ENCODE results near the gene MID1.

DNA sequence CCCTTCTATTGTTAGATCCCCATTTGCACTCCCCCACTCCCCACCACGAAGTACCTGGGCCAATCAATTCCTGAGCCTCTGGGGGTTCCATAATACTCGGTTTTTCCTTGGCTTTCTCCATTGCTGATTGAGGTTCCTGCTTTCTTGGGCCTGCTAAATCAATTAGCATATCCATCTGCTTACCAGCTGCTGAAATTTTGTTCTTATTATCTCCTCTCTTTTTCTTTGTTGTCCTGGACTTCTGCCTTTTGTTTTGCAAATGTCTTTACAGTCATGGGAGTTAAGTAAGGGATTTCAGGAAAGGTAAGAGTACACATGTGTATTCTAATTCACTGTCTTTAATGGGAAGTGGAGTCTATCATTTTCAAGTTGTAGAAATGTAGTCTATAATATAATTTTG, 222.2 kb downstream of the MID1 start:
- TF ChIP-seq, protein P1, sequence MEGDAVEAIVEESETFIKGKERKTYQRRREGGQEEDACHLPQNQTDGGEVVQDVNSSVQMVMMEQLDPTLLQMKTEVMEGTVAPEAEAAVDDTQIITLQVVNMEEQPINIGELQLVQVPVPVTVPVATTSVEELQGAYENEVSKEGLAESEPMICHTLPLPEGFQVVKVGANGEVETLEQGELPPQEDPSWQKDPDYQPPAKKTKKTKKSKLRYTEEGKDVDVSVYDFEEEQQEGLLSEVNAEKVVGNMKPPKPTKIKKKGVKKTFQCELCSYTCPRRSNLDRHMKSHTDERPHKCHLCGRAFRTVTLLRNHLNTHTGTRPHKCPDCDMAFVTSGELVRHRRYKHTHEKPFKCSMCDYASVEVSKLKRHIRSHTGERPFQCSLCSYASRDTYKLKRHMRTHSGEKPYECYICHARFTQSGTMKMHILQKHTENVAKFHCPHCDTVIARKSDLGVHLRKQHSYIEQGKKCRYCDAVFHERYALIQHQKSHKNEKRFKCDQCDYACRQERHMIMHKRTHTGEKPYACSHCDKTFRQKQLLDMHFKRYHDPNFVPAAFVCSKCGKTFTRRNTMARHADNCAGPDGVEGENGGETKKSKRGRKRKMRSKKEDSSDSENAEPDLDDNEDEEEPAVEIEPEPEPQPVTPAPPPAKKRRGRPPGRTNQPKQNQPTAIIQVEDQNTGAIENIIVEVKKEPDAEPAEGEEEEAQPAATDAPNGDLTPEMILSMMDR (IDR thresholded peaks at IDR 0.05 in 4 of 5, conservative IDR thresholded peaks at IDR 0.05 in 1 of 5), result no peak
- no peak for TF ChIP-seq POLR2A (IDR thresholded peaks at IDR 0.05)

Measured in gastrocnemius medialis (tissue), 4 donors.